ENCODE results near the gene GNPTAB.
A peak's percentile ranks its signal among the peaks of the same experiment; 100 is the strongest.

GNPTAB gene

GRCh38 chr12:101854747-101855146 is 24.0 kb upstream of the GNPTAB start:
- DNase-seq (ENCODE audit: extremely low spot score) = peak; percentile 50
- POLR2A ChIA-PET = interaction anchor here (0.8 kb wide), 1 partner anchor 24 kb away, joined by 3 read pairs; the partner anchor contains the start of gene GNPTAB
- TF ChIP-seq, protein P1, sequence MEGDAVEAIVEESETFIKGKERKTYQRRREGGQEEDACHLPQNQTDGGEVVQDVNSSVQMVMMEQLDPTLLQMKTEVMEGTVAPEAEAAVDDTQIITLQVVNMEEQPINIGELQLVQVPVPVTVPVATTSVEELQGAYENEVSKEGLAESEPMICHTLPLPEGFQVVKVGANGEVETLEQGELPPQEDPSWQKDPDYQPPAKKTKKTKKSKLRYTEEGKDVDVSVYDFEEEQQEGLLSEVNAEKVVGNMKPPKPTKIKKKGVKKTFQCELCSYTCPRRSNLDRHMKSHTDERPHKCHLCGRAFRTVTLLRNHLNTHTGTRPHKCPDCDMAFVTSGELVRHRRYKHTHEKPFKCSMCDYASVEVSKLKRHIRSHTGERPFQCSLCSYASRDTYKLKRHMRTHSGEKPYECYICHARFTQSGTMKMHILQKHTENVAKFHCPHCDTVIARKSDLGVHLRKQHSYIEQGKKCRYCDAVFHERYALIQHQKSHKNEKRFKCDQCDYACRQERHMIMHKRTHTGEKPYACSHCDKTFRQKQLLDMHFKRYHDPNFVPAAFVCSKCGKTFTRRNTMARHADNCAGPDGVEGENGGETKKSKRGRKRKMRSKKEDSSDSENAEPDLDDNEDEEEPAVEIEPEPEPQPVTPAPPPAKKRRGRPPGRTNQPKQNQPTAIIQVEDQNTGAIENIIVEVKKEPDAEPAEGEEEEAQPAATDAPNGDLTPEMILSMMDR (IDR thresholded peaks at IDR 0.05; ENCODE audit: control extremely low read depth, extremely low read depth, low read depth, missing control alignments) = no peak

GRCh38 chr12:101852998-101853397 is 22.2 kb upstream of the GNPTAB start:
- TF ChIP-seq, protein P1 (IDR thresholded peaks at IDR 0.05; ENCODE audit: control extremely low read depth, extremely low read depth, low read depth, missing control alignments) = no peak
- no peak for DNase-seq (ENCODE audit: extremely low spot score)
- ChIA-PET POLR2A (interaction anchor here (0.6 kb wide), 1 partner anchor 52 kb away, joined by 4 read pairs; no protein-coding TSS in a partner anchor), CTCF (interaction anchor here (10.6 to 15.8 kb wide), 2 partner anchors 12 to 29 kb away, joined by 103 to 262 read pairs; partner anchors contain the start of gene GNPTAB)

More at GRCh38 chr12:101854747-101855146, 24.0 kb upstream of the GNPTAB start:
- CTCF ChIA-PET = interaction anchor here (1.0 to 10.6 kb wide), 6 partner anchors 9 to 81 kb away, joined by 3 to 103 read pairs (median 6); partner anchors contain the start of gene GNPTAB

GRCh38 chr12:101850199-101850598 is 19.4 kb upstream of the GNPTAB start:
- no peak for DNase-seq (ENCODE audit: extremely low spot score)
- CTCF ChIA-PET = interaction anchor here (1.0 to 15.8 kb wide), 4 partner anchors 10 to 76 kb away, joined by 3 to 262 read pairs (median 54); partner anchors contain the start of gene GNPTAB
- TF ChIP-seq, protein P1 (IDR thresholded peaks at IDR 0.05; ENCODE audit: control extremely low read depth, extremely low read depth, low read depth, missing control alignments) = no peak
- POLR2A ChIA-PET = no interaction called here

DNA sequence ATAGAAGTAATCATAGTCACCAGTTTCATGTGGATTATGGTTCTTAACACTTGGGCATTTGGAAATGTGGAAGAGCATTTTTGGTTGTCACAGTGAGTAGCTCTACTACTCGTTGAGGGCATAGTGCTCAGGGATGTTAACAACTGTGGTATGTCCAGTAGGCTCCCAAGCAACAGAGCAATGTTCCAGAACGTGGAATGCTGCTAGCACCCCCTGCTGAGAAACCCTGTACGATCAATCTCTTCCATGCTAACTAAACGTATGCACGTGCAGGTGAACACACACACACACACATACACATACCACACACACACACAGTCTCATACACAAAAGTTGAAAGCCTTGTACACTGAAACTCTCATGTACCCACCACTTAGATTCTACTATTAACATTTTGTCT is 16.6 kb upstream of the GNPTAB start:
- CTCF ChIA-PET = interaction anchor here (2.3 to 15.8 kb wide), 3 partner anchors 7 to 23 kb away, joined by 5 to 262 read pairs (median 103); partner anchors contain the start of gene GNPTAB
- POLR2A ChIA-PET = no interaction called here
- TF ChIP-seq, protein P1 (IDR thresholded peaks at IDR 0.05; ENCODE audit: control extremely low read depth, extremely low read depth, low read depth, missing control alignments) = no peak
- no peak for DNase-seq (ENCODE audit: extremely low spot score)

GRCh38 chr12:101845137-101845711 is 14.5 kb upstream of the GNPTAB start:
- TF ChIP-seq, protein P1 (IDR thresholded peaks at IDR 0.05; ENCODE audit: control extremely low read depth, extremely low read depth, low read depth, missing control alignments) = no peak
- POLR2A ChIA-PET = no interaction called here
- CTCF ChIA-PET = interaction anchor here (1.2 to 15.8 kb wide), 5 partner anchors 9 to 71 kb away, joined by 4 to 262 read pairs (median 6); partner anchors contain the start of gene GNPTAB
- DNase-seq (ENCODE audit: extremely low spot score) = no peak

- no peak for DNase-seq (ENCODE audit: extremely low spot score)
- CTCF ChIA-PET = interaction anchor here (0.6 to 15.8 kb wide), 9 partner anchors 11 to 1310 kb away, joined by 3 to 262 read pairs (median 9); partner anchors contain the start of gene GNPTAB
- POLR2A ChIA-PET = no interaction called here
- TF ChIP-seq, protein P1 (IDR thresholded peaks at IDR 0.05; ENCODE audit: control extremely low read depth, extremely low read depth, low read depth, missing control alignments) = no peak
Measured at GRCh38 chr12:101841069-101841468, 10.3 kb upstream of the GNPTAB start.
